IPS-NIHi7 (cell line): Measurements from ENCODE around the gene KCNJ18.
"Not testable (repeated sequence)": the region's sequence is repeated elsewhere in the genome, so short reads cannot be mapped to it uniquely, and the experiment has no call there.

Source experiments
- DNase-seq: peaks from one replicate; pipeline ENCODE4 v3.0.0; 2012; ENCODE audit warnings: mixed read lengths; ENCODE audit errors: extremely low spot score

The KCNJ18 gene

GRCh38 chr17:21702940-21703640 is 10.8 kb downstream of the KCNJ18 start:
- DNase-seq, result not testable (repeated sequence)

GRCh38 chr17:21703891-21704872 is 11.9 kb downstream of the KCNJ18 start:
- not testable (repeated sequence) for DNase-seq

- no peak for DNase-seq
Measured at GRCh38 chr17:21705021-21705601, 12.8 kb downstream of the KCNJ18 start.

GRCh38 chr17:21705746-21706145 is 13.4 kb downstream of the KCNJ18 start:
- not testable (repeated sequence) for DNase-seq

GRCh38 chr17:21706546-21706945 is 14.2 kb downstream of the KCNJ18 start:
- DNase-seq, result not testable (repeated sequence)

GRCh38 chr17:21707131-21707530 is 14.8 kb downstream of the KCNJ18 start:
- DNase-seq, result not testable (repeated sequence)

GRCh38 chr17:21707711-21708611 is 15.6 kb downstream of the KCNJ18 start:
- not testable (repeated sequence) for DNase-seq

- not testable (repeated sequence) for DNase-seq
Measured at GRCh38 chr17:21708612-21709535, 16.6 kb downstream of the KCNJ18 start.

- DNase-seq, result not testable (repeated sequence)
Measured at GRCh38 chr17:21709994-21710393, 17.7 kb downstream of the KCNJ18 start.

- DNase-seq, result not testable (repeated sequence)
Measured at GRCh38 chr17:21710486-21710885, 18.2 kb downstream of the KCNJ18 start.

- no peak for DNase-seq
Measured at GRCh38 chr17:21711182-21711581, 18.9 kb downstream of the KCNJ18 start.

GRCh38 chr17:21713020-21713419 is 20.7 kb downstream of the KCNJ18 start:
- DNase-seq, result not testable (repeated sequence)

- not testable (repeated sequence) for DNase-seq
Measured at GRCh38 chr17:21713631-21714030, 21.3 kb downstream of the KCNJ18 start.

GRCh38 chr17:21714676-21715075 is 22.4 kb downstream of the KCNJ18 start:
- DNase-seq, result not testable (repeated sequence)

GRCh38 chr17:21715877-21716276 is 23.6 kb downstream of the KCNJ18 start:
- not testable (repeated sequence) for DNase-seq

GRCh38 chr17:21718971-21719370 is 26.6 kb downstream of the KCNJ18 start:
- DNase-seq, result not testable (repeated sequence)

- DNase-seq, result not testable (repeated sequence)
Measured at GRCh38 chr17:21719511-21720226, 27.3 kb downstream of the KCNJ18 start.

- DNase-seq, result not testable (repeated sequence)
Measured at GRCh38 chr17:21720566-21720965, 28.2 kb downstream of the KCNJ18 start.

GRCh38 chr17:21722268-21722667 is 29.9 kb downstream of the KCNJ18 start:
- DNase-seq, result not testable (repeated sequence)
